GM12872 (cell line): ENCODE data around the gene CACNG5.

Source experiments
- CTCF ChIP-seq: IDR thresholded peaks from 3 replicates; pipeline ENCODE4 v1.5.1; 2011; ENCODE audit warnings: low read depth, mild to moderate bottlenecking, low read length, moderate library complexity; ENCODE audit not compliant: insufficient read depth

The CACNG5 gene

GRCh38 chr17:66932311-66932710 is 97.4 kb downstream of the CACNG5 start:
- TF ChIP-seq CTCF: no peak

GRCh38 chr17:66934040-66934439 is 99.1 kb downstream of the CACNG5 start:
- TF ChIP-seq CTCF: no peak
